DOHH2 (cell line): ENCODE results near the gene P3H4.

ENCODE experiments used
- H3F3A ChIP-seq: fragments of 200-600 bp; sonication (generic), shearing (Covaris generic); 2 replicates; pipeline ENCODE4 v1.6.0; 2016; ENCODE audit warnings: antibody characterized with exemption, mild to moderate bottlenecking; ENCODE audit not compliant: control insufficient read depth, insufficient read depth
- H3K27ac ChIP-seq: fragments of 200-600 bp; sonication (generic); 2 replicates; pipeline ENCODE4 v1.5.1; 2014; ENCODE audit warnings: low read depth, mild to moderate bottlenecking, low read length, moderate library complexity
- H3K27me3 ChIP-seq: fragments of 200-600 bp; sonication (generic); 2 replicates; pipeline ENCODE4 v1.6.1; 2014; ENCODE audit warnings: mild to moderate bottlenecking, low read length, mixed read lengths; ENCODE audit not compliant: control insufficient read depth
- H3K36me3 ChIP-seq: fragments of 200-600 bp; sonication (generic); 2 replicates; pipeline ENCODE4 v1.6.1; 2014; ENCODE audit warnings: mild to moderate bottlenecking, low read length, moderate library complexity, mixed read lengths; ENCODE audit not compliant: control insufficient read depth
- H3K4me1 ChIP-seq: fragments of 200-600 bp; sonication (generic); 2 replicates; pipeline ENCODE4 v1.6.1; 2014; ENCODE audit warnings: mild to moderate bottlenecking, low read length, mixed read lengths; ENCODE audit not compliant: control insufficient read depth
- H3K4me2 ChIP-seq: fragments of 200-600 bp; sonication (generic); 2 replicates; pipeline ENCODE4 v1.6.0; 2014; ENCODE audit warnings: mild to moderate bottlenecking, low read length, moderate library complexity
- H3K4me3 ChIP-seq: fragments of 200-600 bp; sonication (generic); 2 replicates; pipeline ENCODE4 v1.5.1; 2014; ENCODE audit warnings: mild to moderate bottlenecking, low read length, mixed read lengths
- H3K79me2 ChIP-seq: fragments of 200-600 bp; sonication (generic); 2 replicates; pipeline ENCODE4 v1.6.1; 2014; ENCODE audit warnings: mild to moderate bottlenecking, low read length, mixed read lengths; ENCODE audit not compliant: control insufficient read depth
- H3K9me2 ChIP-seq: fragments of 200-600 bp; sonication (generic); replicated peaks from 2 replicates; pipeline ENCODE4 v1.6.1; 2014; ENCODE audit warnings: mild to moderate bottlenecking, low read length, mixed read lengths; ENCODE audit not compliant: control insufficient read depth
- H3K9me3 ChIP-seq: fragments of 200-600 bp; sonication (generic); 2 replicates; pipeline ENCODE4 v1.6.1; 2014; ENCODE audit warnings: antibody characterized with exemption, low read length, mixed read lengths; ENCODE audit not compliant: control insufficient read depth, insufficient read depth
- H4K20me1 ChIP-seq: fragments of 200-600 bp; sonication (generic); 2 replicates; pipeline ENCODE4 v1.6.0; 2014; ENCODE audit warnings: low read depth, mild to moderate bottlenecking, antibody characterized with exemption, low read length, moderate library complexity; ENCODE audit not compliant: control insufficient read depth, insufficient read depth
- EZH2phosphoT487 ChIP-seq: fragments of 200-600 bp; sonication (generic); IDR thresholded peaks from 2 replicates; pipeline ENCODE4 v1.6.1; 2017; ENCODE audit warnings: borderline replicate concordance, mild to moderate bottlenecking, antibody characterized with exemption, low read length, moderate library complexity, mixed read lengths
- TF ChIP-seq, protein P1 (sequence below): fragments of 200-600 bp; sonication (generic); IDR thresholded peaks from one replicate; pipeline ENCODE4 v1.5.1; 2014; ENCODE audit warnings: antibody characterized with exemption, mild to moderate bottlenecking, low read depth, low read length; ENCODE audit not compliant: poor library complexity, severe bottlenecking

P3H4 gene

GRCh38 chr17:41812381-41813151 is 817 bp upstream of the P3H4 start, which contains the start of gene FKBP10:
TSS of gene FKBP10 (plus strand) at chr17:41813004. CDS start at chr17:41813035, 31 bp downstream.
- H3K79me2 ChIP-seq = no peaks in the 10 kb centered on the region
- no peaks in the 10 kb centered on the region for H3K9me2 ChIP-seq
- peak within 1 kb of the TSS; percentile 84 for H3K4me3 ChIP-seq
- H3F3A ChIP-seq = no peaks in the 10 kb centered on the region
- peaks cover 11% of the 10 kb centered on the region for H3K27me3 ChIP-seq
- no peaks in the 10 kb centered on the region for H3K36me3 ChIP-seq
- no peaks in the 10 kb centered on the region for H4K20me1 ChIP-seq
- no peak; the same call in 1 of the 2 replicates for TF ChIP-seq EZH2phosphoT487
- TF ChIP-seq, protein P1, sequence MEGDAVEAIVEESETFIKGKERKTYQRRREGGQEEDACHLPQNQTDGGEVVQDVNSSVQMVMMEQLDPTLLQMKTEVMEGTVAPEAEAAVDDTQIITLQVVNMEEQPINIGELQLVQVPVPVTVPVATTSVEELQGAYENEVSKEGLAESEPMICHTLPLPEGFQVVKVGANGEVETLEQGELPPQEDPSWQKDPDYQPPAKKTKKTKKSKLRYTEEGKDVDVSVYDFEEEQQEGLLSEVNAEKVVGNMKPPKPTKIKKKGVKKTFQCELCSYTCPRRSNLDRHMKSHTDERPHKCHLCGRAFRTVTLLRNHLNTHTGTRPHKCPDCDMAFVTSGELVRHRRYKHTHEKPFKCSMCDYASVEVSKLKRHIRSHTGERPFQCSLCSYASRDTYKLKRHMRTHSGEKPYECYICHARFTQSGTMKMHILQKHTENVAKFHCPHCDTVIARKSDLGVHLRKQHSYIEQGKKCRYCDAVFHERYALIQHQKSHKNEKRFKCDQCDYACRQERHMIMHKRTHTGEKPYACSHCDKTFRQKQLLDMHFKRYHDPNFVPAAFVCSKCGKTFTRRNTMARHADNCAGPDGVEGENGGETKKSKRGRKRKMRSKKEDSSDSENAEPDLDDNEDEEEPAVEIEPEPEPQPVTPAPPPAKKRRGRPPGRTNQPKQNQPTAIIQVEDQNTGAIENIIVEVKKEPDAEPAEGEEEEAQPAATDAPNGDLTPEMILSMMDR = no peak
- H3K4me2 ChIP-seq = peak within 1 kb of the TSS; percentile 86
- H3K27ac ChIP-seq = no peak within 1 kb of the TSS
- H3K4me1 ChIP-seq = peaks cover 16% of the 10 kb centered on the region
- no peaks in the 10 kb centered on the region for H3K9me3 ChIP-seq

GRCh38 chr17:41810659-41811548 is 845 bp downstream of the P3H4 start:
- H3K27ac ChIP-seq = no peak overlapping the region

DNA sequence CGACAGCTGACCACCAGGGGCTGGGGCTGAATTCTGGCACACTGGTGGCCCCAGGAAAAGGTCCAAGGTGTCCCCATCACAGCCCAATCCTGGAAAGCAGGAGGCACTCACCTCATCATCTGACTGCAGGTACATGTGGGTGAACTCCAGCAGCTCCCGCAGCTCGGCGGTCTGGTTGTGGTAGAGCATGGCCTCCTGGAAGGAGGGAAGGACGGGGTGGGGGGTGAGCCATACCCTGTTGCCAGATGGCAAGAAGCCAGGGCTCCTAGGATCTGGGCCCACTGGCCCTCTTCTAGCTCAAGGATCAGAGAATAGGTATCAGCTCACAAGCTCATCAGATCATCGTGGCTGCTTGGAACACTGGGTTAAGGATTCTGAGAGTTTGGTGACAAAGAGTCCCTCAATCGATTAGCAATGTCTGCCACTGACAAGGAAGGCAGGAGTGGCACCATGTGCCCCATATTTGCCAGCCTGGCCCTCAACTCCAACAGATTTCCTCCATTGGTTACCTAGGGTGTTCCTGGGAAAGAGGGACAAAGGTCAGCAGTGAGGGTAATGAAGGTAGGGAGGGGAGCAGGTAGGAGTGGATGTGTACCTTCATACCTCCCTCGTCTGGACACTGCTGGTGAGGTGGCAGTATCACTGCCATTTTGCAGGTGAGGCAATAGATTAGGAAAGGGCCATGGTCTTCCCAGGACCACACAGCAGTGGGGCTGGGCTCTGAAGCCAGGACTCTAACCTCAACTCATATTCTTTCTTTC is 4.9 kb downstream of the P3H4 start:
- Histone ChIP-seq H3K9me3 (no peaks in the 10 kb centered on the region), H4K20me1 (no peaks in the 10 kb centered on the region), H3K36me3 (no peaks in the 10 kb centered on the region), H3K4me2 (no peak overlapping the region), H3K4me1 (peaks cover 24% of the 10 kb centered on the region), H3F3A (no peaks in the 10 kb centered on the region), H3K27ac (no peak overlapping the region), H3K79me2 (no peaks in the 10 kb centered on the region), H3K9me2 (no peaks in the 10 kb centered on the region), H3K4me3 (no peak overlapping the region), H3K27me3 (peaks cover 6% of the 10 kb centered on the region; the same call in 1 of the 2 replicates)
- TF ChIP-seq, protein P1 = no peak
- no peak for TF ChIP-seq EZH2phosphoT487

More at GRCh38 chr17:41810659-41811548, 845 bp downstream of the P3H4 start:
- H3K4me3 ChIP-seq = peak overlapping the region; percentile 84
- peak overlapping the region; percentile 86 for H3K4me2 ChIP-seq
- H3K9me2 ChIP-seq = no peaks in the 10 kb centered on the region
- TF ChIP-seq, protein P1 = no peak
- TF ChIP-seq EZH2phosphoT487 = no peak
- no peaks in the 10 kb centered on the region for H3K79me2 ChIP-seq
- H3F3A ChIP-seq = no peaks in the 10 kb centered on the region
- H3K9me3 ChIP-seq = no peaks in the 10 kb centered on the region
- H3K36me3 ChIP-seq = no peaks in the 10 kb centered on the region
- peaks cover 16% of the 10 kb centered on the region for H3K4me1 ChIP-seq
- H4K20me1 ChIP-seq = no peaks in the 10 kb centered on the region
- peaks cover 11% of the 10 kb centered on the region for H3K27me3 ChIP-seq
